ENCODE measurements around the gene ASCC1.

The ASCC1 gene

GRCh38 chr10:72215611-72216549 lies at the start of gene ASCC1, which contains the start of gene ANAPC16:
TSS of gene ASCC1 (minus strand) at chr10:72216276. CDS start at chr10:72213298, 2,978 bp downstream.
TSS of gene ANAPC16 (plus strand) at chr10:72216012. CDS start at chr10:72223915, 7,903 bp downstream.
- Histone ChIP-seq H3K27me3 (ENCODE audit: insufficient read depth, insufficient read length) (no peaks in the 10 kb centered on the region), H3K9ac (ENCODE audit: insufficient read length, low read depth) (peak within 1 kb of the TSS; percentile 85), H3K4me1 (ENCODE audit: insufficient read depth, insufficient read length) (no peaks in the 10 kb centered on the region), H3K36me3 (ENCODE audit: insufficient read depth, insufficient read length, low read length) (peaks cover 13% of the 10 kb centered on the region), H3K4me3 (ENCODE audit: insufficient read length, low read depth) (peak within 1 kb of the TSS; percentile 78), H3K9me3 (ENCODE audit: insufficient read depth, low read length) (no peaks in the 10 kb centered on the region)
- no peak for TF ChIP-seq ZNF274 (IDR thresholded peaks at IDR 0.05; ENCODE audit: low read depth, low read length)
- TF ChIP-seq YY1 (IDR thresholded peaks at IDR 0.05; ENCODE audit: insufficient read depth, insufficient read length): no peak
- no peak for TF ChIP-seq SUZ12 (IDR thresholded peaks at IDR 0.05; ENCODE audit: extremely low read depth, insufficient read depth, insufficient read length)
- peak; percentile 74 for DNase-seq (ENCODE audit: low read depth, low spot score)

- Histone ChIP-seq H3K9me3 (ENCODE audit: insufficient read depth, low read length) (no peaks in the 10 kb centered on the region), H3K27me3 (ENCODE audit: insufficient read depth, insufficient read length) (no peaks in the 10 kb centered on the region), H3K36me3 (ENCODE audit: insufficient read depth, insufficient read length, low read length) (no peaks in the 10 kb centered on the region), H3K4me3 (ENCODE audit: insufficient read length, low read depth) (no peak overlapping the region), H3K4me1 (ENCODE audit: insufficient read depth, insufficient read length) (peaks cover 3% of the 10 kb centered on the region), H3K9ac (ENCODE audit: insufficient read length, low read depth) (peak overlapping the region; percentile 39)
- DNase-seq (ENCODE audit: low read depth, low spot score): no peak
- no peak for TF ChIP-seq YY1 (IDR thresholded peaks at IDR 0.05; ENCODE audit: insufficient read depth, insufficient read length)
- no peak for TF ChIP-seq ZNF274 (IDR thresholded peaks at IDR 0.05; ENCODE audit: low read depth, low read length)
- TF ChIP-seq SUZ12 (IDR thresholded peaks at IDR 0.05; ENCODE audit: extremely low read depth, insufficient read depth, insufficient read length): no peak
Measured at GRCh38 chr10:72265508-72265907, 49.4 kb upstream of the ASCC1 start.

GRCh38 chr10:72264536-72264935 lies 48.5 kb upstream of the ASCC1 start:
- DNase-seq (ENCODE audit: low read depth, low spot score): no peak
- H3K4me1 ChIP-seq (ENCODE audit: insufficient read depth, insufficient read length): peaks cover 8% of the 10 kb centered on the region
- H3K4me3 ChIP-seq (ENCODE audit: insufficient read length, low read depth): no peak overlapping the region
- no peak overlapping the region for H3K9ac ChIP-seq (ENCODE audit: insufficient read length, low read depth)
- H3K27me3 ChIP-seq (ENCODE audit: insufficient read depth, insufficient read length): no peaks in the 10 kb centered on the region
- H3K9me3 ChIP-seq (ENCODE audit: insufficient read depth, low read length): no peaks in the 10 kb centered on the region
- TF ChIP-seq ZNF274 (IDR thresholded peaks at IDR 0.05; ENCODE audit: low read depth, low read length) (no peak), SUZ12 (IDR thresholded peaks at IDR 0.05; ENCODE audit: extremely low read depth, insufficient read depth, insufficient read length) (no peak), YY1 (IDR thresholded peaks at IDR 0.05; ENCODE audit: insufficient read depth, insufficient read length) (no peak)
- H3K36me3 ChIP-seq (ENCODE audit: insufficient read depth, insufficient read length, low read length): no peaks in the 10 kb centered on the region

GRCh38 chr10:72263613-72264241 lies 47.7 kb upstream of the ASCC1 start:
- DNase-seq (ENCODE audit: low read depth, low spot score): no peak
- H3K36me3 ChIP-seq (ENCODE audit: insufficient read depth, insufficient read length, low read length): no peaks in the 10 kb centered on the region

GRCh38 chr10:72261784-72262404 lies 45.8 kb upstream of the ASCC1 start:
- Histone ChIP-seq H3K36me3 (ENCODE audit: insufficient read depth, insufficient read length, low read length) (no peaks in the 10 kb centered on the region), H3K9me3 (ENCODE audit: insufficient read depth, low read length) (no peaks in the 10 kb centered on the region), H3K27me3 (ENCODE audit: insufficient read depth, insufficient read length) (no peaks in the 10 kb centered on the region), H3K9ac (ENCODE audit: insufficient read length, low read depth) (peak overlapping the region; percentile 58), H3K4me1 (ENCODE audit: insufficient read depth, insufficient read length) (peaks cover 8% of the 10 kb centered on the region), H3K4me3 (ENCODE audit: insufficient read length, low read depth) (peak overlapping the region; percentile 24)
- TF ChIP-seq ZNF274 (IDR thresholded peaks at IDR 0.05; ENCODE audit: low read depth, low read length): no peak
- TF ChIP-seq SUZ12 (IDR thresholded peaks at IDR 0.05; ENCODE audit: extremely low read depth, insufficient read depth, insufficient read length): no peak
- no peak for TF ChIP-seq YY1 (IDR thresholded peaks at IDR 0.05; ENCODE audit: insufficient read depth, insufficient read length)
- DNase-seq (ENCODE audit: low read depth, low spot score): no peak

More at GRCh38 chr10:72263613-72264241, 47.7 kb upstream of the ASCC1 start:
- H3K4me1 ChIP-seq (ENCODE audit: insufficient read depth, insufficient read length): peaks cover 8% of the 10 kb centered on the region
- H3K4me3 ChIP-seq (ENCODE audit: insufficient read length, low read depth): no peak overlapping the region
- no peak overlapping the region for H3K9ac ChIP-seq (ENCODE audit: insufficient read length, low read depth)
- H3K27me3 ChIP-seq (ENCODE audit: insufficient read depth, insufficient read length): no peaks in the 10 kb centered on the region
- no peak for TF ChIP-seq ZNF274 (IDR thresholded peaks at IDR 0.05; ENCODE audit: low read depth, low read length)
- TF ChIP-seq YY1 (IDR thresholded peaks at IDR 0.05; ENCODE audit: insufficient read depth, insufficient read length): no peak
- no peak for TF ChIP-seq SUZ12 (IDR thresholded peaks at IDR 0.05; ENCODE audit: extremely low read depth, insufficient read depth, insufficient read length)
- no peaks in the 10 kb centered on the region for H3K9me3 ChIP-seq (ENCODE audit: insufficient read depth, low read length)

GRCh38 chr10:72260976-72261783 lies 45.1 kb upstream of the ASCC1 start:
- no peak for DNase-seq (ENCODE audit: low read depth, low spot score)
- H3K36me3 ChIP-seq (ENCODE audit: insufficient read depth, insufficient read length, low read length): no peaks in the 10 kb centered on the region
- H3K4me3 ChIP-seq (ENCODE audit: insufficient read length, low read depth): peak overlapping the region; percentile 24
- H3K9ac ChIP-seq (ENCODE audit: insufficient read length, low read depth): peak overlapping the region; percentile 58
- no peaks in the 10 kb centered on the region for H3K9me3 ChIP-seq (ENCODE audit: insufficient read depth, low read length)
- TF ChIP-seq ZNF274 (IDR thresholded peaks at IDR 0.05; ENCODE audit: low read depth, low read length): no peak
- no peak for TF ChIP-seq SUZ12 (IDR thresholded peaks at IDR 0.05; ENCODE audit: extremely low read depth, insufficient read depth, insufficient read length)
- TF ChIP-seq YY1 (IDR thresholded peaks at IDR 0.05; ENCODE audit: insufficient read depth, insufficient read length): no peak
- peaks cover 8% of the 10 kb centered on the region for H3K4me1 ChIP-seq (ENCODE audit: insufficient read depth, insufficient read length)
- H3K27me3 ChIP-seq (ENCODE audit: insufficient read depth, insufficient read length): no peaks in the 10 kb centered on the region

All from NT2/D1 (cell line).